Stomach (tissue), 19 donors: ENCODE results near the gene SHISAL2A. TPM values are rescaled to one million over a fixed set of nuclear protein-coding genes. Genes with fewer than 3 reads are reported as not detected.

Experiments
- DNase-seq, 2 donors: peaks; one replicate each; pipeline versions ENCODE4 v3.0.0 to v3.0.0-alpha.2; 2013 to 2019
- H3K27ac ChIP-seq, 5 donors: fragments of 200-600 bp in 4 of 5; sonication (generic) in 4 of 5; one replicate each; pipeline ENCODE4 v1.5.1; 2013 to 2019; ENCODE audit warnings: mild to moderate bottlenecking in 1 of 5, moderate library complexity in 1 of 5
- H3K27me3 ChIP-seq, 3 donors: fragments of 200-600 bp; sonication (generic); one replicate each; pipeline ENCODE4 v1.5.1; 2017 to 2019; ENCODE audit warnings: mixed run types in 1 of 3
- H3K36me3 ChIP-seq, 4 donors: fragments of 200-600 bp; sonication (generic); 1 replicate in 3 of 4; 2 replicates in 1 of 4; pipeline ENCODE4 v1.5.1; 2016 to 2019
- H3K4me1 ChIP-seq, 4 donors: fragments of 200-600 bp; sonication (generic); one replicate each; pipeline ENCODE4 v1.5.1; 2016 to 2019
- H3K4me3 ChIP-seq, 4 donors: fragments of 200-600 bp; sonication (generic) in 3 of 4; one replicate each; pipeline ENCODE4 v1.5.1; 2016 to 2019; ENCODE audit warnings: mild to moderate bottlenecking in 1 of 4
- H3K9me3 ChIP-seq, 4 donors: fragments of 200-600 bp; sonication (generic); one replicate each; pipeline ENCODE4 v1.5.1; 2016 to 2019
- CTCF ChIP-seq, 7 experiments: fragments of 450-650 bp in 4 of 7; fragments of 200-600 bp in 3 of 7; sonication (generic) in 3 of 7; IDR thresholded peaks; one replicate each; pipeline ENCODE4 v1.5.1; 2016 to 2019; ENCODE audit warnings: antibody characterized with exemption in 7 of 7, control low read depth in 2 of 7, mild to moderate bottlenecking in 1 of 7
- EP300 ChIP-seq: sonication (generic); formaldehyde crosslinking; IDR thresholded peaks from one replicate; pipeline ENCODE4 v1.6.1; 2017; ENCODE audit warnings: antibody characterized with exemption
- POLR2A ChIP-seq, 4 donors: fragments of 450-650 bp; IDR thresholded peaks; one replicate each; pipeline ENCODE4 v1.6.1; 2016; ENCODE audit warnings: antibody characterized with exemption in 4 of 4, control low read depth in 2 of 4, mild to moderate bottlenecking in 1 of 4, moderate library complexity in 1 of 4
- POLR2AphosphoS5 ChIP-seq, 3 donors: sonication (generic); formaldehyde crosslinking; IDR thresholded peaks; one replicate each; pipeline ENCODE4 v1.6.1; 2016; ENCODE audit warnings: antibody characterized with exemption in 3 of 3
- WGBS, 5 donors: extraction: QIAGEN DNeasy Blood & Tissue Kit in 3 of 5; methylation state at CpG; one replicate each; pipeline versions ENCODE4 v1.1.5 to v1.1.7; 2013 to 2018; 5-methylcytosine and 5-hydroxymethylcytosine counted together
- intact Hi-C: fragments of 100-400 bp; cut with DNase I; formaldehyde crosslinking; loops from one replicate; pipeline ENCODE4 v1.15.1; 2023; ENCODE audit warnings: low total_unique reads
- long read RNA-seq, 10 donors: transcript quantifications; one replicate each; lab custom pipeline, GENCODE V29; 2026
- polyA plus RNA-seq, 3 donors: library from polyadenylated mRNA; stranded (reverse); fragments of 200-250 nt; gene quantifications; one replicate each; pipeline ENCODE4 v1.2.3, GENCODE V29; 2013
- total RNA-seq, 5 donors: library from RNA; depleted of rRNA; stranded (reverse); fragments of >200 nt; gene quantifications; one replicate each; pipeline versions ENCODE4 v1.1.0 to v1.2.3, GENCODE V29; 2014 to 2016
- donor health status: healthy with polysubstance abuse.
- donor health status: Bipolar disorder and iron deficiency.
- donor health status: healthy.

Gene SHISAL2A
- 1 to 10 TPM in 1 of 5 donors, not detected in 4; 2.4 TPM for total RNA-seq
- polyA plus RNA-seq, result under 1 TPM in 1 of 3 donors, not detected in 2; 0.20 TPM
- long read RNA-seq, donor 1, result 0 reads
- long read RNA-seq, donor 2, partial matches to known transcripts, result 0 of 2 reads
- long read RNA-seq, donor 2, other reads (novel, unspliced or antisense), result 0 of 2 reads
- long read RNA-seq, donor 3, partial matches to known transcripts, result 0 of 1 reads
- long read RNA-seq, donor 3, other reads (novel, unspliced or antisense), result 0 of 1 reads
- long read RNA-seq, donor 4, result 0 reads
- long read RNA-seq, donor 5, result 0 reads
- long read RNA-seq, donor 6, result 0 reads
- long read RNA-seq, donor 7, result 0 reads
- long read RNA-seq, donor 8, result 0 reads
- long read RNA-seq, donor 9, partial matches to known transcripts, result 0 of 1 reads
- long read RNA-seq, donor 9, other reads (novel, unspliced or antisense), result 0 of 1 reads
- long read RNA-seq, donor 10, result 0 reads

GRCh38 chr1:52632732-52633290 lies at the start of gene SHISAL2A:
Gene SHISAL2A (plus strand): TSS chr1:52633168. CDS start chr1:52633494, 326 bp downstream.
- Histone ChIP-seq H3K36me3 (no peaks in the 10 kb centered on the region), H3K27me3 (peaks cover 0 to 49% (median 24%) of the 10 kb centered on the region in 3 donors), H3K4me3 (peak within 1 kb of the TSS; percentile 50 to 54 (median 52)), H3K27ac (peak within 1 kb of the TSS; percentile 48 to 74 (median 48)), H3K4me1 (peaks cover 10 to 30% (median 15%) of the 10 kb centered on the region in 4 donors), H3K9me3 (no peaks in the 10 kb centered on the region)
- TF ChIP-seq POLR2AphosphoS5 (IDR thresholded peaks at IDR 0.05) (no peak), EP300 (no peak), CTCF (IDR thresholded peaks at IDR 0.05) (no peak), POLR2A (IDR thresholded peaks at IDR 0.05) (no peak)
- peak; percentile 41 to 87 for DNase-seq
- intact Hi-C loops, result no loop called here
- 7 to 62% (median 12%) methylated on average over 6 to 53 of the region's 53 CpGs for WGBS, 5 donors

- H3K4me1 ChIP-seq, result no peaks in the 10 kb centered on the region
- intact Hi-C loops, result no loop called here
- DNase-seq, result no peak
- H3K9me3 ChIP-seq, result no peaks in the 10 kb centered on the region
- WGBS, 5 donors, result 67 to 82% (median 73%) methylated on average over 1 of the region's 1 CpG
- H3K36me3 ChIP-seq, result no peaks in the 10 kb centered on the region
- TF ChIP-seq POLR2AphosphoS5 (IDR thresholded peaks at IDR 0.05) (no peak), POLR2A (IDR thresholded peaks at IDR 0.05) (no peak), EP300 (no peak), CTCF (IDR thresholded peaks at IDR 0.05) (no peak)
- peaks cover 0 to 6% (median 0%) of the 10 kb centered on the region in 3 donors for H3K27me3 ChIP-seq
- H3K27ac ChIP-seq, result no peak overlapping the region
- H3K4me3 ChIP-seq, result no peak overlapping the region
Measured at GRCh38 chr1:52585474-52585873, 47.5 kb upstream of the SHISAL2A start.

DNA sequence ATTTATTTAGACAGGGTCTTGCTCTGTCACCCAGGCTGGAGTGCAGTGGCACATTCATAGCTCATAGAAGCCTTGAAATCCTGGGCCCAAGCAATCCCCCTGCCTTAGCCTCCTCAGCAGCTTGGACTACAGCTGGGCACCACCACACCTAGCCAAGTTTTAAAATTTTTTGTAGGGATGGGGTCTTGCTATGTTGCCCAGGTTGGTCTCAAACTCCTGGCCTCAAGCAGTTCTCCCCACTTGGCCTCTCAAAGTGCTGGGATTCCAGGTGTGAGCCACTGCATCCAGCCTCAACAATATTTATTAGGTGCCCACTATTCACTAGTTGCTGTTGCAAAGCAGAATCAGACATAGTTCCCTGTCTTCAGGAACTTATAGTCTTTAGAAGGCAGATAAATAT lies 44.9 kb upstream of the SHISAL2A start:
- intact Hi-C loops, result no loop called here
- peaks cover 0 to 6% (median 0%) of the 10 kb centered on the region in 3 donors for H3K27me3 ChIP-seq
- H3K4me3 ChIP-seq, result no peak overlapping the region
- H3K36me3 ChIP-seq, result no peaks in the 10 kb centered on the region
- H3K9me3 ChIP-seq, result no peaks in the 10 kb centered on the region
- DNase-seq, result no peak
- no peaks in the 10 kb centered on the region for H3K4me1 ChIP-seq
- TF ChIP-seq EP300, result no peak
- no peak for TF ChIP-seq POLR2A (IDR thresholded peaks at IDR 0.05)
- no peak for TF ChIP-seq POLR2AphosphoS5 (IDR thresholded peaks at IDR 0.05)
- no peak for TF ChIP-seq CTCF (IDR thresholded peaks at IDR 0.05)
- H3K27ac ChIP-seq, result no peak overlapping the region

DNA sequence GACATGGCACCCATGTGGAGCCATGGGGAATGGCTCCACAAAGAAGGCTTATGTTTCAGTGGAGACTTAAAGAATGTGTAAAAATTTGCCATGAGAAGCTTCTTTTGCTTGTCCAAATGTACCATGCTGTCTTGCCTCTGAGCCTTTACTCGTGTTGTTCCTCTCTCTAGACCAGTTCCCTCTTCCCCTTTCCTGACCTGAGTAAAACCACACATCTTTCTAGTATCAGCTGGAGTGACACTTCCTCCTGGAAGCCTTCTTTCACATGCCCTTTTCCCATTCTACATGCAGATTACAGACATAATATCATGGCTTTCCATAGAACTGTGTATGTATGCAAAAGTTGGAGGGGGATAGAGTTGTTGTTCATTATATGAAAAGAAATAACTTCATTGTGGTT lies 44.4 kb upstream of the SHISAL2A start:
- H3K4me1 ChIP-seq, result no peaks in the 10 kb centered on the region
- no peak for DNase-seq
- no peak overlapping the region for H3K27ac ChIP-seq
- peaks cover 0 to 6% (median 0%) of the 10 kb centered on the region in 3 donors for H3K27me3 ChIP-seq
- TF ChIP-seq CTCF (IDR thresholded peaks at IDR 0.05) (no peak), POLR2AphosphoS5 (IDR thresholded peaks at IDR 0.05) (no peak), POLR2A (IDR thresholded peaks at IDR 0.05) (no peak), EP300 (no peak)
- H3K9me3 ChIP-seq, result no peaks in the 10 kb centered on the region
- H3K4me3 ChIP-seq, result no peak overlapping the region
- intact Hi-C loops, result no loop called here
- no peaks in the 10 kb centered on the region for H3K36me3 ChIP-seq
- WGBS, 5 donors, result 39 to 67% (median 61%) methylated on average over 1 of the region's 1 CpG
